NCI-H1417 (cell line): ENCODE results near the gene TBCD.
A peak's percentile ranks its signal among the peaks of the same experiment; 100 is the strongest.

Source experiments
- DNase-seq, 3 experiments: peaks; one replicate each; lab custom pipeline; 2025; lab: John Stamatoyannopoulos, UW

TBCD gene

GRCh38 chr17:82810644-82811430 is 59.0 kb downstream of the TBCD start:
- no peak for DNase-seq

GRCh38 chr17:82812058-82812457 is 60.2 kb downstream of the TBCD start:
- no peak for DNase-seq

- no peak for DNase-seq
Observed at GRCh38 chr17:82812601-82813000, 60.7 kb downstream of the TBCD start.

GRCh38 chr17:82813299-82814051 is 61.6 kb downstream of the TBCD start:
- no peak for DNase-seq

- DNase-seq: no peak
Observed at GRCh38 chr17:82814834-82815233, 63.0 kb downstream of the TBCD start.

- no peak for DNase-seq
Observed at GRCh38 chr17:82815354-82815753, 63.5 kb downstream of the TBCD start.

- no peak for DNase-seq
Observed at GRCh38 chr17:82815790-82816305, 64.0 kb downstream of the TBCD start.

- no peak for DNase-seq
Observed at GRCh38 chr17:82816358-82816757, 64.5 kb downstream of the TBCD start.

GRCh38 chr17:82817947-82818346 is 66.1 kb downstream of the TBCD start:
- no peak for DNase-seq

GRCh38 chr17:82820278-82821251 is 68.7 kb downstream of the TBCD start:
- no peak for DNase-seq

- no peak for DNase-seq
Observed at GRCh38 chr17:82821554-82821953, 69.7 kb downstream of the TBCD start.

- DNase-seq: no peak
Observed at GRCh38 chr17:82822281-82822680, 70.4 kb downstream of the TBCD start.

GRCh38 chr17:82823004-82823403 is 71.1 kb downstream of the TBCD start:
- no peak for DNase-seq

- DNase-seq: no peak
Observed at GRCh38 chr17:82825540-82826124, 73.8 kb downstream of the TBCD start.

- no peak for DNase-seq
Observed at GRCh38 chr17:82826211-82826610, 74.3 kb downstream of the TBCD start.

- no peak for DNase-seq
Observed at GRCh38 chr17:82826956-82827355, 75.1 kb downstream of the TBCD start.

- DNase-seq: no peak
Observed at GRCh38 chr17:82828875-82829487, 77.1 kb downstream of the TBCD start.

GRCh38 chr17:82830249-82830661 is 78.4 kb downstream of the TBCD start:
- peak in 1 of 3 experiments; percentile 71 for DNase-seq

GRCh38 chr17:82831041-82831817 is 79.4 kb downstream of the TBCD start:
- DNase-seq: peak in 1 of 3 experiments; percentile 32

- no peak for DNase-seq
Observed at GRCh38 chr17:82831818-82832200, 79.9 kb downstream of the TBCD start.
